Activated T-cell treated with anti-CD3 and anti-CD28 coated beads, Interleukin-2, amount 50 U/mL, for 48 hours (primary cell): ENCODE measurements around the gene GNG7.
"Not testable (repeated sequence)": the region's sequence is repeated elsewhere in the genome, so short reads cannot be mapped to it uniquely, and the experiment has no call there.

ENCODE experiments used
- DNase-seq, 2 experiments: peaks; one replicate each; pipeline ENCODE4 v3.0.0-alpha.2; 2020

Gene GNG7

GRCh38 chr19:2616741-2617392, 85.6 kb downstream of the GNG7 start:
- peak in 1 of 2 experiments; percentile 58 for DNase-seq

GRCh38 chr19:2615782-2616181, 86.7 kb downstream of the GNG7 start:
- DNase-seq, result peak in 1 of 2 experiments; percentile 17

- peak; percentile 75 to 81 for DNase-seq
Measured at GRCh38 chr19:2613507-2614295, 88.8 kb downstream of the GNG7 start.

- no peak for DNase-seq
Measured at GRCh38 chr19:2612619-2613249, 89.8 kb downstream of the GNG7 start.

GRCh38 chr19:2611483-2612464, 90.7 kb downstream of the GNG7 start:
- DNase-seq, result no peak

- DNase-seq, result peak; percentile 95
Measured at GRCh38 chr19:2610637-2611482, 91.6 kb downstream of the GNG7 start.

GRCh38 chr19:2609389-2610116, 92.9 kb downstream of the GNG7 start:
- no peak for DNase-seq

GRCh38 chr19:2609034-2609388, 93.5 kb downstream of the GNG7 start:
- DNase-seq, result not testable (repeated sequence)

- DNase-seq, result no peak
Measured at GRCh38 chr19:2608602-2608922, 93.9 kb downstream of the GNG7 start.

GRCh38 chr19:2607712-2608601, 94.5 kb downstream of the GNG7 start:
- peak; percentile 91 to 92 for DNase-seq

- not testable (repeated sequence) for DNase-seq
Measured at GRCh38 chr19:2606774-2607173, 95.7 kb downstream of the GNG7 start.

GRCh38 chr19:2605889-2606288, 96.6 kb downstream of the GNG7 start:
- not testable (repeated sequence) for DNase-seq

- DNase-seq, result no peak
Measured at GRCh38 chr19:2604747-2605329, 97.7 kb downstream of the GNG7 start.

- no peak for DNase-seq
Measured at GRCh38 chr19:2603334-2603733, 99.2 kb downstream of the GNG7 start.

GRCh38 chr19:2602391-2603181, 99.9 kb downstream of the GNG7 start:
- DNase-seq, result no peak

GRCh38 chr19:2600914-2601870, 101.3 kb downstream of the GNG7 start:
- DNase-seq, result no peak

- no peak for DNase-seq
Measured at GRCh38 chr19:2594319-2594718, 108.2 kb downstream of the GNG7 start.

- no peak for DNase-seq
Measured at GRCh38 chr19:2592824-2593223, 109.7 kb downstream of the GNG7 start.
